GM12872 (cell line): ENCODE results near the gene VPS4A.

ENCODE experiments used
- CTCF ChIP-seq: IDR thresholded peaks from 3 replicates; pipeline ENCODE4 v1.5.1; 2011; ENCODE audit warnings: low read depth, mild to moderate bottlenecking, low read length, moderate library complexity; ENCODE audit not compliant: insufficient read depth

The VPS4A gene

DNA sequence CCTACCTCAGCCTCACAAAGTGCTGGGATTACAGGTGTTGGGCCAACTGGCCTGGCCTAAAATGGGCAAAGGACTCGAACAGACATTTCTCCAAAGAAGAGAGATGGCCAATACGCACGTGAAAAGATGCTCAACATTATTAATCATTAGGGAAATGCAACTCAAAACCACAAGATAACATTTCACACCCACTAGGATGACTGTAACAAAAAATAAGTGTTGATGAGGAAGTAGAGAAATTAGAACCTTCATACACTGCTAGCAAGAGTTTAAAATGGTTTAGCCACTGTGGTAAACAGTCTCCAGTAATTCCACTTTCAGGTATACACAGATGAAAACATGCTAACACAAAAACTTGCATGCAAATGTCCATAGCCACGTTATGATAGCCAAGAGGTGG, 34.8 kb downstream of the VPS4A start:
- no peak for TF ChIP-seq CTCF

- no peak for TF ChIP-seq CTCF
Measured at GRCh38 chr16:69346683-69347082, 35.5 kb downstream of the VPS4A start.

DNA sequence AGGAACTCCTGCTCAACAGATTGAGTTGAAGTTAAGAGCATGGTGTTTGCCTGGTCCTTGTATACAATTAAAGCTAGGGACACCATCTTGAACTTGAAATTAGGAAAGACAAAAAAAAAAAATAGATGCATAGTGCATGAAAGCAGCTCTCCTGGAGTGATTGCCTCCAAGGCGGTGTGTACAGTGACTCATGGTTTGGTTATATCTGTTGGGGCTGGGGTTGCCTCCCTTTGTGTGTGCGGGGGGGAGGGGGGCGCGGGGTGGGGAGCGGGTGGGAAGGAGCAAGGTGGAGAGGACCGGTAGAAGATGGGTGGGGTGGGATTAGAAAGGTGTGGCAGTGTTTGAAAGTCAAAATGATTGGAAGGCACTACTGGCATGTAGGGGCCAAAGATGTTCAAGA, 37.1 kb downstream of the VPS4A start:
- TF ChIP-seq CTCF = no peak

DNA sequence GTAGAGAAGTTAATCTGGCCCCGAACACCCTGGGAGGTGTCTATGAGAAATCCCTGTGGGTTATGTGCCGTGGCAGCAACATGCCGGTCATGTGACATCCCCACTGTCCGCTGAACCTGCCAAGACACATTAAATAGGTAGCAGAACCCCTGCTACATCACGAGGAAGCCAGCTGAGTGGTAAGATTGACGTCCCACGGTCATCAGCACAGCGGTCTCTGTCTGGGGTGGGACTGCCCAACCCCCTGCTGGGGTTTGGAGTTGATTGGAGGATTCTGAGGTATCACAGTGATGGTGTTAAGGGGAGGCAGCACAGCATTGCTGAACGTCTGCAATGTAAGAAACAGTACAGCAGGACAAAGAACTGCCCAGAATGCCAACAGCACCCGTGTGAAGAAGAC, 38.4 kb downstream of the VPS4A start:
- no peak for TF ChIP-seq CTCF

- TF ChIP-seq CTCF = no peak
Measured at GRCh38 chr16:69350536-69351133, 39.5 kb downstream of the VPS4A start.

DNA sequence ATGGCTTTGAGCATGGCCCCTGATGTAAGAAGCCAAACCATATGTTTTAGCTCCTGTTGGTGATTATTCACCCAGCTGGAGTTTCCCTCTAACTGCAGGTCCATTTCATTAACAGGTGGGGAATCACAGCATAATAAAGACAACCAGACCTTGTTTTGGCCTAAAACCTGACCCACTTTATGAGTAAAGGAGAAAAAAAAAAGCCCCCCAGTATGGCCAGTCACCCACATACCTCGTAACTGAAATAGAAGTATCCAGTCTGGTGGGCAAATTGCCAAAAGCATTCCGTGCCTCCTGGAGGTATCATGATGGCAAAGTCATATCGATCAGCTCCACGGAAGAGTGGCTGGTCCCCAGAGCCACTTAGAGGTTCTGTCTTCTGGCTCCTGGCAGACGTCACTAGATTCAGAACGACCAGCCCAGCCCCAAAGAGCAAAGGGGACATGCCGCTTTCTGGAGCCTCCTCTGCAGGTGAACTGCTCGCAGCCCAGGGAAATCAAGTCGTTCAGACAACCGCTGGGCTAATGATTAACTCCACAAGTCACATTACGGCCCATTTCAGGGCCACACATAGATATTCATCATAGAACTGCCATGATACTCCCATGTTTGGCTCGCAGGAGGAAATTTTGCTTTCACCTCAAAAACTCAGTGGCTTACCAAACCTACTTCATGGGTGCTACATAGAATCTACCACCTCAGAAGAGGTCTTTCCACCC, 40.3 kb downstream of the VPS4A start, which contains the start of gene TMED6:
TSS of gene TMED6 (minus strand) at position 478 of the 719 bp plus-strand sequence. CDS start at position 445, 33 bp downstream.
- no peak for TF ChIP-seq CTCF

DNA sequence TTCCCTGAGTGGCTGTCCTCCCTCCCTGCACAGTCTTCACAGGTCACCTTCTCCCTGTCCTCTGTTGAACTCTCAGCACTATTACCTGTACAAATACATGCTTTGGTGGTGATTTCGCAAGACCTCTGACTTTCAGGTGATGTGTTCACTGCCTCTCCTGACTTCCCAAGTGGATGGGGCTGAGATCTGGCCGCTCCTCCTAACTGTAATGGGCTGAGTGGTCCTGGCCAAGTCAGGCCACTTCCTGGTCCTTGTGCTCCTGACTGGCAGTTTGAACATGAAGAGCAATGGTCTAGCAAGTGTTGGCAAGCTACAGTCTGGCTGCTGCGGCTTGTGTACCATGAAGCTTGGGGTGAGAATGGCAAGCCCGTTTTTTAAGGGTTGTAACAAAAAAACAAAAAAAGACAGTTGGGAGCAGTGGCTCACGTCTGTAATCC, 52.1 kb downstream of the VPS4A start:
- TF ChIP-seq CTCF = no peak
